Suprapubic skin (tissue), 4 donors: ENCODE results near the gene ZNF568. TPM values are rescaled to one million over a fixed set of nuclear protein-coding genes. Genes with fewer than 3 reads are reported as not detected.

ENCODE experiments used
- DNase-seq, 2 donors: peaks; one replicate each; pipeline ENCODE4 v3.0.0-alpha.2; 2019; ENCODE audit warnings: low spot score in 2 of 2
- H3K27ac ChIP-seq: fragments of 200-600 bp; sonication (generic); one replicate; pipeline ENCODE4 v1.5.1; 2019
- H3K27me3 ChIP-seq: fragments of 200-600 bp; sonication (generic); one replicate; pipeline ENCODE4 v1.5.1; 2019
- H3K36me3 ChIP-seq: fragments of 200-600 bp; sonication (generic); one replicate; pipeline ENCODE4 v1.5.1; 2019
- H3K4me1 ChIP-seq: fragments of 200-600 bp; sonication (generic); one replicate; pipeline ENCODE4 v1.5.1; 2019
- H3K4me3 ChIP-seq: fragments of 200-600 bp; sonication (generic); one replicate; pipeline ENCODE4 v1.5.1; 2019; ENCODE audit warnings: mild to moderate bottlenecking
- H3K9me3 ChIP-seq: fragments of 200-600 bp; sonication (generic); one replicate; pipeline ENCODE4 v1.5.1; 2019
- EP300 ChIP-seq: sonication (generic); formaldehyde crosslinking; IDR thresholded peaks from one replicate; pipeline ENCODE4 v1.6.1; 2017; ENCODE audit warnings: antibody characterized with exemption
- POLR2A ChIP-seq, 2 donors: fragments of 450-650 bp; IDR thresholded peaks; one replicate each; pipeline ENCODE4 v1.6.1; 2017; ENCODE audit warnings: antibody characterized with exemption in 2 of 2, mild to moderate bottlenecking in 2 of 2, moderate library complexity in 2 of 2
- POLR2AphosphoS5 ChIP-seq, 3 donors: sonication (generic); formaldehyde crosslinking; IDR thresholded peaks; one replicate each; pipeline ENCODE4 v1.6.1; 2017; ENCODE audit warnings: antibody characterized with exemption in 3 of 3
- WGBS: methylation state at CpG from one replicate; pipeline ENCODE4 v1.1.5; 2018; 5-methylcytosine and 5-hydroxymethylcytosine counted together
- total RNA-seq, 4 donors: library from RNA; depleted of rRNA; stranded (reverse); fragments of >200 nt; gene quantifications; one replicate each; pipeline ENCODE4 v1.1.0, GENCODE V29; 2016
- TF ChIP-seq, protein P1 (sequence below), 2 donors: fragments of 200-600 bp in 1 of 2; fragments of 450-650 bp in 1 of 2; sonication (generic) in 1 of 2; IDR thresholded peaks; one replicate each; pipeline ENCODE4 v1.5.1; 2016 to 2019; ENCODE audit warnings: antibody characterized with exemption in 2 of 2, mild to moderate bottlenecking in 1 of 2, moderate library complexity in 1 of 2

ZNF568 gene
- 1 to 10 TPM; 5.2 to 7.5 (median 6.9) TPM for total RNA-seq

DNA sequence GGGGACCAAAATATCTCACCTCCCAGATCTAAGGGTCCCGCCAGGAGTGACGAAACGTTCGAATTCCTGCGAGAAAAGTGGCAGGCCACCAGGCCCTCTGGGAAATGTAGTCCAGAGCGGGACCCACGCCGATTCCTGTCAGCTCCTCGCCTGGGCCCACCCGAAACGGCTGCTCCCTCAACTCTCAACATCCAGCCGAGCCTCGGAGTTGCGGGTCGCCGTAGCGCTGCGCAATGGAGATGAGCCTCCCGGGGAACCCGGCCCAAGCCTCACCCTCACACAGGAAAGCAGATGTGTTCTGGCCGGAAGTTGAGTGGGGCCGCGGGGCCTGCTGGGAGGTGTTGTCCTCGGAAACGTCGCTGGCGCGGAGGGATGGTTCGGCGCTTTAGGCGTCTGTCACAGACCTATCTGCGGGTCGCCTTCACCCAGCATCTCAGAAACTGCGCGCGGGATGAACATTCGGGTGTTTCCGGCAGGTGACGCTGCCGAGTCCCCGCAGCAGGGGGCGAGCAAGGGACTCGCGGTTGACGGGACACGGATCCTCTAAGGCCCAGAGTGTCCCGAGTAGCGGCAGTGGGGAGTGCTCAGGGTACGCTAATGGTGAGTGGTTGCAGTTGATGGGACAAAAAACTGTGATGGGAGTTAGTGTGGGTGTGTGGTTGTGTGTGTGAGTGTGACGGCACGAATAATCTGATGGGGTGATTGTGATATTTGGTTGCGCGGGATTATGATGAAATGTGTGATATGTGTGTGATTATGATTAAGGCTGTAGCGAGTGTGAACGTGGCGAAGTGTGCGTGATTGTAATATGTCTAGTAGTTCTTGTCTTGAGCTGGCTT is at the start of gene ZNF568, which contains the start of gene ZNF829:
ZNF568 (plus strand) TSS at position 341 of the 839 bp plus-strand sequence. CDS start 6,439 bp downstream, outside the sequence.
ZNF829 (minus strand) TSS at position 300 of the 839 bp plus-strand sequence. CDS start 1,124 bp downstream, outside the sequence.
- Histone ChIP-seq H3K27ac (peak within 1 kb of the TSS; percentile 89), H3K9me3 (peaks cover 11% of the 10 kb centered on the region), H3K27me3 (no peaks in the 10 kb centered on the region), H3K4me3 (peak within 1 kb of the TSS; percentile 86), H3K36me3 (peaks cover 43% of the 10 kb centered on the region), H3K4me1 (peaks cover 20% of the 10 kb centered on the region)
- peak; percentile 92 to 94 for DNase-seq
- TF ChIP-seq EP300 (no peak), POLR2AphosphoS5 (IDR thresholded peaks at IDR 0.05) (peak in 1 of 3 donors; percentile 52)
- TF ChIP-seq, protein P1, sequence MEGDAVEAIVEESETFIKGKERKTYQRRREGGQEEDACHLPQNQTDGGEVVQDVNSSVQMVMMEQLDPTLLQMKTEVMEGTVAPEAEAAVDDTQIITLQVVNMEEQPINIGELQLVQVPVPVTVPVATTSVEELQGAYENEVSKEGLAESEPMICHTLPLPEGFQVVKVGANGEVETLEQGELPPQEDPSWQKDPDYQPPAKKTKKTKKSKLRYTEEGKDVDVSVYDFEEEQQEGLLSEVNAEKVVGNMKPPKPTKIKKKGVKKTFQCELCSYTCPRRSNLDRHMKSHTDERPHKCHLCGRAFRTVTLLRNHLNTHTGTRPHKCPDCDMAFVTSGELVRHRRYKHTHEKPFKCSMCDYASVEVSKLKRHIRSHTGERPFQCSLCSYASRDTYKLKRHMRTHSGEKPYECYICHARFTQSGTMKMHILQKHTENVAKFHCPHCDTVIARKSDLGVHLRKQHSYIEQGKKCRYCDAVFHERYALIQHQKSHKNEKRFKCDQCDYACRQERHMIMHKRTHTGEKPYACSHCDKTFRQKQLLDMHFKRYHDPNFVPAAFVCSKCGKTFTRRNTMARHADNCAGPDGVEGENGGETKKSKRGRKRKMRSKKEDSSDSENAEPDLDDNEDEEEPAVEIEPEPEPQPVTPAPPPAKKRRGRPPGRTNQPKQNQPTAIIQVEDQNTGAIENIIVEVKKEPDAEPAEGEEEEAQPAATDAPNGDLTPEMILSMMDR (IDR thresholded peaks at IDR 0.05) = peak; percentile 48 to 70
- 1% methylated on average over 35 of the region's 57 CpGs for WGBS

DNA sequence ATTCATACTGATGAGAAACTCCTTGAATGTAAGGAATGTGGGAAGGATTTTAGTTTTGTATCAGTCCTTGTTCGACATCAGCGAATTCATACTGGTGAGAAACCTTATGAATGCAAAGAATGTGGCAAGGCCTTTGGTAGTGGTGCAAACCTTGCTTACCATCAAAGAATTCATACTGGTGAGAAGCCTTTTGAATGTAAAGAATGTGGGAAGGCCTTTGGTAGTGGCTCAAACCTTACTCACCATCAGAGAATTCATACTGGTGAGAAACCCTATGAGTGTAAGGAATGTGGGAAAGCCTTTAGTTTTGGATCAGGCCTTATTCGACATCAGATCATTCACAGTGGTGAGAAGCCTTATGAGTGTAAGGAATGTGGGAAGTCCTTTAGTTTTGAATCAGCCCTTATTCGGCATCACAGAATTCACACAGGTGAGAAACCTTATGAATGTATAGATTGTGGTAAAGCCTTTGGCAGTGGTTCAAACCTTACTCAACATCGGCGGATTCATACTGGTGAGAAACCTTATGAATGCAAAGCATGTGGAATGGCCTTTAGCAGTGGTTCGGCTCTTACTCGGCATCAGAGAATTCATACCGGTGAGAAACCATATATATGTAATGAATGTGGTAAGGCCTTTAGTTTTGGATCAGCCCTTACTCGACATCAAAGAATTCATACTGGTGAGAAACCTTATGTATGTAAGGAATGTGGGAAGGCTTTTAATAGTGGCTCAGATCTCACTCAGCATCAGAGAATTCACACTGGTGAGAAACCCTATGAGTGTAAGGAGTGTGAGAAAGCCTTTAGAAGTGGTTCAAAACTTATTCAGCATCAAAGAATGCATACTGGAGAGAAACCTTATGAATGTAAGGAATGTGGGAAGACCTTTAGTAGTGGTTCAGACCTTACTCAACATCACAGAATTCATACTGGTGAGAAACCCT is 38.9 kb upstream of the ZNF568 start:
- no peak for DNase-seq
- TF ChIP-seq EP300 (no peak), POLR2A (IDR thresholded peaks at IDR 0.05) (no peak), POLR2AphosphoS5 (IDR thresholded peaks at IDR 0.05) (no peak)
- TF ChIP-seq, protein P1 (IDR thresholded peaks at IDR 0.05) = no peak
- Histone ChIP-seq H3K4me1 (no peaks in the 10 kb centered on the region), H3K27me3 (no peaks in the 10 kb centered on the region), H3K36me3 (peaks cover 65% of the 10 kb centered on the region), H3K9me3 (peaks cover 90% of the 10 kb centered on the region), H3K27ac (no peak overlapping the region), H3K4me3 (no peak overlapping the region)
- 95% methylated on average over 10 of the region's 10 CpGs for WGBS

DNA sequence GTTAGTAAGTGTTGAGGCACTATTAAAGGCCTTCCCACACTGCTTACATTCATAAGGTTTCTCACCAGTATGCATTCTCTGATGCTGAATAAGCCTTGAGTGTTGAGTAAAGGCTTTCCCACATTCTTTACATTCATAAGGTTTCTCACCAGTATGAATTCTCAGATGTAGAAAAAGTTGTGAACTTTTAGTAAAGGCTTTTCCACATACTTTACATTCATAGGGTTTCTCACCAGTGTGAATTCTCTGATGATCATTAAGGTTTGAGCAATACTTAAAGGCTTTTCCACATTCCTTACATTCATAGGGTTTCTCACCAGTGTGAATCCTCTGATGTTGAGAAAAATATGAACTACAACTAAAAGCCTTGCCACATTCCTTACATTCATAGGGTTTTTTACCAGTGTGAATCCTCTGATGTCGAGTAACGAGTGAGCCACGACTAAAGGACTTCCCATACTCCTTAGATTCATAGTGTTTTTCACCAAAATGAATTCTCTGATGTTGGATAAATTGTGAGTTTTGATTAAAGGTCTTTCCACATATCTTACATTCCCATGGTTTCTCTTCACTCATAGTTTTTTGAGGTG is 24.3 kb upstream of the ZNF568 start:
- Histone ChIP-seq H3K4me3 (no peak overlapping the region), H3K4me1 (no peaks in the 10 kb centered on the region), H3K27ac (no peak overlapping the region), H3K9me3 (peaks cover 94% of the 10 kb centered on the region), H3K36me3 (peaks cover 66% of the 10 kb centered on the region), H3K27me3 (no peaks in the 10 kb centered on the region)
- WGBS = 96% methylated on average over 3 of the region's 3 CpGs
- no peak for DNase-seq
- TF ChIP-seq, protein P1 (IDR thresholded peaks at IDR 0.05) = no peak
- TF ChIP-seq POLR2AphosphoS5 (IDR thresholded peaks at IDR 0.05) = no peak
- no peak for TF ChIP-seq POLR2A (IDR thresholded peaks at IDR 0.05)

GRCh38 chr19:36894849-36895383 is 21.2 kb upstream of the ZNF568 start:
- H3K4me1 ChIP-seq = no peaks in the 10 kb centered on the region
- 98% methylated on average over 2 of the region's 2 CpGs for WGBS
- H3K9me3 ChIP-seq = peaks cover 89% of the 10 kb centered on the region
- H3K4me3 ChIP-seq = no peak overlapping the region
- no peaks in the 10 kb centered on the region for H3K27me3 ChIP-seq
- TF ChIP-seq, protein P1 (IDR thresholded peaks at IDR 0.05) = no peak
- TF ChIP-seq POLR2A (IDR thresholded peaks at IDR 0.05) (no peak), EP300 (no peak), POLR2AphosphoS5 (IDR thresholded peaks at IDR 0.05) (no peak)
- peaks cover 93% of the 10 kb centered on the region for H3K36me3 ChIP-seq
- DNase-seq = no peak
- no peak overlapping the region for H3K27ac ChIP-seq
